HG03432 (cell line): ENCODE results near the gene MCF2L.
"Not testable (repeated sequence)": the region's sequence is repeated elsewhere in the genome, so short reads cannot be mapped to it uniquely, and the experiment has no call there.

Experiments
- ATAC-seq: cut with Tn5 transposase; IDR thresholded peaks from one replicate; pipeline ENCODE4 v1.9.1; 2021; ENCODE audit warnings: mild to moderate bottlenecking, moderate library complexity; ENCODE audit not compliant: unreplicated experiment

The MCF2L gene

GRCh38 chr13:113106711-113107351 lies 137.8 kb downstream of the MCF2L start:
- ATAC-seq = no peak

GRCh38 chr13:113108521-113108920 lies 139.5 kb downstream of the MCF2L start:
- ATAC-seq = not testable (repeated sequence)

- ATAC-seq = no peak
Observed at GRCh38 chr13:113109151-113110047, 140.4 kb downstream of the MCF2L start.

- no peak for ATAC-seq
Observed at GRCh38 chr13:113110048-113110851, 141.2 kb downstream of the MCF2L start.

- ATAC-seq = no peak
Observed at GRCh38 chr13:113110852-113111315, 141.9 kb downstream of the MCF2L start.

GRCh38 chr13:113111821-113112220 lies 142.8 kb downstream of the MCF2L start:
- not testable (repeated sequence) for ATAC-seq

GRCh38 chr13:113112475-113112874 lies 143.5 kb downstream of the MCF2L start:
- not testable (repeated sequence) for ATAC-seq

- ATAC-seq = no peak
Observed at GRCh38 chr13:113112893-113113845, 144.2 kb downstream of the MCF2L start.

- ATAC-seq = no peak
Observed at GRCh38 chr13:113113846-113114271, 144.8 kb downstream of the MCF2L start.

GRCh38 chr13:113114511-113115362 lies 145.7 kb downstream of the MCF2L start:
- no peak for ATAC-seq

GRCh38 chr13:113115363-113116205 lies 146.6 kb downstream of the MCF2L start:
- ATAC-seq = no peak

- no peak for ATAC-seq
Observed at GRCh38 chr13:113116206-113116800, 147.3 kb downstream of the MCF2L start.

- no peak for ATAC-seq
Observed at GRCh38 chr13:113116871-113117271, 147.9 kb downstream of the MCF2L start.

- no peak for ATAC-seq
Observed at GRCh38 chr13:113117335-113117872, 148.4 kb downstream of the MCF2L start.

- ATAC-seq = no peak
Observed at GRCh38 chr13:113117911-113118260, 148.9 kb downstream of the MCF2L start.

GRCh38 chr13:113118261-113119021 lies 149.4 kb downstream of the MCF2L start:
- no peak for ATAC-seq
